ENCODE data around the gene PANK1.
"Not testable (repeated sequence)": the region's sequence is repeated elsewhere in the genome, so short reads cannot be mapped to it uniquely, and the experiment has no call there.

PANK1 gene

GRCh38 chr10:89651916-89652573 is 7.0 kb upstream of the PANK1 start:
- no peak for DNase-seq

- DNase-seq = no peak
Measured at GRCh38 chr10:89651205-89651915, 6.3 kb upstream of the PANK1 start.

GRCh38 chr10:89649051-89649450 is 4.0 kb upstream of the PANK1 start:
- peak in 1 of 2 experiments; percentile 14 for DNase-seq

DNA sequence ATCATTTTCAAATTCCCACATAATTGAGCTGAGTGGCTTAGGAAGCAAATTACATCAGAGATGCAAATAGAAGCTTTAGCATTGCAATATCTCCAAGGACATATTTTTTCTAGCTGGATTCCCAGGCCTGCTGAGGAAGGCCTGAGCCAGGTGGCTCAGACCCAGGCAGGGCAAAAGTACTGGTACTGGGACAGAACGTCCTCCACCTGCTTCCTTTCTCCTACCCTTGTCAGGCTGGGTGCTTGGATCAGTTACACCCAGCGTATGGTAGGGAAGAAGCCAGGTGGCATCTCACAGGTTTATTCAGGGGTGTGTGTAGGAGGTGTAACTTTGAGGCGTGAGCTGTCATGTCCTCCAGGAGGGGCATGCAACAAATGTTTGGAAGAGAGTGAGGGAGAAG is 3.0 kb upstream of the PANK1 start:
- DNase-seq = no peak

- DNase-seq = no peak
Measured at GRCh38 chr10:89646889-89647657, 2.0 kb upstream of the PANK1 start.

- DNase-seq = no peak
Measured at GRCh38 chr10:89645742-89646172, 715 bp upstream of the PANK1 start.

- no peak for DNase-seq
Measured at GRCh38 chr10:89644691-89644966, 413 bp downstream of the PANK1 start.

- DNase-seq = peak; percentile 59 to 90
Measured at GRCh38 chr10:89643812-89644690, 991 bp downstream of the PANK1 start.

DNA sequence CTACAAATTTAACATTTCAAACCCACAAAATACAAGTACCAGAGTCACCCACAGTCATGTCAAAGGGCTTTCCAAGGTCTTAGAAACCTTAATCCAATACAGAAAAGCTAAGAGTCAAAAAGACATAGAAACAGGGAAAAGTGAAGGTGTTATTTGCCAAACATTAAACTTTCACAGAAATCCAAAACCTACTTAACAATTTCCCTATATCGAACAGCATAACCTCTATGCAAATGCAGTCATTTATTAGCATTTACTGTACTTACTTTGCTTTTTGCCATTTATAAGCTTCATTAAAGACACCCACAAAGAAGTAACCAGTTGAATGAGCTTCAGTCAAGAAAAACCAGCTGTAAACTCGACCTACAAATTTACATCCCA is 1.6 kb downstream of the PANK1 start:
- no peak for DNase-seq

- DNase-seq = no peak
Measured at GRCh38 chr10:89642193-89642592, 2.8 kb downstream of the PANK1 start.

- no peak for DNase-seq
Measured at GRCh38 chr10:89640241-89640640, 4.8 kb downstream of the PANK1 start.

GRCh38 chr10:89639326-89639725 is 5.7 kb downstream of the PANK1 start:
- DNase-seq = no peak

GRCh38 chr10:89637113-89637512 is 7.9 kb downstream of the PANK1 start:
- DNase-seq = no peak

GRCh38 chr10:89634637-89635036 is 10.4 kb downstream of the PANK1 start:
- no peak for DNase-seq

DNA sequence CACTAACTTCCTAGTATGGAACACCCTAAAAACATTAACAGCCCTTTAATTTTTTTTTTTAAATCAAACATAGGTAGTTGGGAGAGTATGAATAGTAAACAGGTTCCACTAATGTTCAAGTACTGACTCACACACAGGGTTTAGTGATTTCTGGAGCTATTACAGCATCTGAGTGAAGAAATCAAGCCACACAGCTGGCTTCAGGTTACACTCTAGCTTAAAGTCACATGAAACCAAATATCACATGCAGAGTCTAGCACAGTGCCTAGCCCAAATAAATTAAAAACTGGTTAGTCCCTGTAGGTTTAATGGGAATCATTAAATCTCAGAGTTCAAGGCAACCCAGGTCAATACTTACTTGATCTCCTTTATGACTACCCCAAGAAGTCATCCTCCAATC is 11.6 kb downstream of the PANK1 start:
- no peak for DNase-seq

DNA sequence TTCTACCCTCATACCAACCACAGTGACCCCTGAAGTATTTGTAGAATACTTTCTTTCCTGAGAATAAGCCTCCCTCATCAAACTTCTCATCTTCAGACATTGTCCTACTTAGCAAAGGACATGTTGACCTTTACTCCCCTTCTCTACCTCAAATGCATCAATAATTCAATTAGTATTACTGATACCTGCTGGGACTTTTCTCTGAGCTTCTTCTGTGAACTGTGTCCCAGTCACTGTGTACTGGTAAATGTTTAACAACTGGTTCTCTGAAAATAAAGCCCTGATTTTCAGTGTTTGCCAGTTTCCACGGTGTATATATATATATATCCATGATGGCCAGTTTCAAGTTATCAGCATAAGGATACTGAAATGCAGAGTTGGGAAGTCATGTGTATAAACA is 12.2 kb downstream of the PANK1 start:
- no peak for DNase-seq

- no peak for DNase-seq
Measured at GRCh38 chr10:89627830-89628229, 17.2 kb downstream of the PANK1 start.

- DNase-seq = no peak
Measured at GRCh38 chr10:89625041-89625765, 19.8 kb downstream of the PANK1 start.

- no peak for DNase-seq
Measured at GRCh38 chr10:89624020-89624419, 21.0 kb downstream of the PANK1 start.

DNA sequence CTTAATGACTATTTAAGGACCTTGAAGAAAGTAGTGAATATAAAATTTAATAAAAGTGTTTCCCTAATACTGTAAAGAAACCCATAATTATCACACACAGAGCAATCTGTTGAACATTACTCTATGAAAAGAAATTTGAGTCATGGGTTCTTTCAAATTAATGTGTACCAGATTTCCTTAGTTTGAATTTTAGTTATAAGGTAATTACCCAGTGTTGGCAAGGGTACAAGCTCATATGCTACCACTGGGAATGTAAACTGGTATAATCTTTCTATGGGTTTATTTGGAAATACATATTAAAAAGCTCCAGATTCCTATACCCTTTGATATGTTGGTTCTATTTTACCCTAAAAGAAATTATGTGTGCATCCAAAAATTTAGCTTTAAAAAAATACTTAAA is 22.9 kb downstream of the PANK1 start:
- DNase-seq = no peak

DNA sequence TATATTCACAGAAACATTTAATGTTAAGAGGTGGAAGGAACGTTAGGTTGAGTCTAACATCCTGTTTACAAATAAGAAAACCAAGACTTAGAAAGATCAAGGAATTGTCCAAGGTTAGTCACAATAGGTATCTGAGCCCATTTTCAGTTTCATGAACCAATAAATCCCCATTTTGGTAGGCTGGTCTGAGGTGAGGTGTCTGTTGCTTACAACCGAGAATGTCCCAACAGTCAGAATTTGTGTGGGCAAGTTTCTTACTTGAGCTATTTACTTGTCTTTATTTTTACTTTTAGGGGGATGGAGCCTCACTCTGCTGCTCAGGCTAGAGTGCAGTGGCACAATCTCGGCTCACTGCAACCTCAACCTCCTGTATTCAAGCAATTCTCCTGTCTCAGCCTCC is 23.6 kb downstream of the PANK1 start:
- no peak for DNase-seq

DNA sequence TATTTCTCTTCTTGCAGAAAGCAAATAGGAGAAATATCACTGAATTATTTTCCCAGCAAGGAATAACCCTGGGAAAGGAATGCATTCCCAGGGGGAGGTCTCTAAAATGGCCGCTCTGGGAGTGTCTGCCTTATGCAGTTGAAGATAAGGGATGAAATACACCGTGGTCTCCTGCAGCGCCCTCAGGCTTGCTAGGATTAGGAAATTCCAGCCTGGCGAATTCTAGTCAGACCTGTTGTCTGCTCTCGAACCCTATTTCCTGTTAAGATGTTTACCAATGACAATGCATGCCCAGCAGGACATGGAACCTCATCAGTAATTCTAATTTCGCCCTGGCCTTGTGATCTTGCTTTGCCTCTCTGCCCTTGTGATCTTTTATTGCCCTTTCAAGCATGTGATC is 24.7 kb downstream of the PANK1 start:
- not testable (repeated sequence) for DNase-seq

DNA sequence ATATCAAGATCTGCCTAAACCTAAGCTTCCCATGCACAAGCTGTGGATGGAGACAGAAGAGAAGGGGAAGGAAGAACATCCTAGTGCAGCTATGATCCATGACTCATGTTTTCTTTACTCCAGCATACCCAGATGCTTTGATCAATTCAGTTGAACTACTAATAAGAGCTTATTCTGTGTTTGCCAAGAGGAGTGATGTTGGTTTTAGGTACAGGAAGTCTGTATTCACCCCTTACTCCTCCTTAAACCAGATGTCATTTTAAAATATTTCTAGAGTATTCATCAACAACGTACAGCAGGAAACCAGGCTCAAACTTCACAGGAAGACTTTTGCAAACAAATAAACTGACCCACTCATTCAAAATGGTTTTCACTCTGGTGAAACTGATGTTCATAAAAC is 29.2 kb downstream of the PANK1 start:
- DNase-seq = no peak
